Measurements from ENCODE around the gene TFAP2D.
A peak's percentile ranks its signal among the peaks of the same experiment; 100 is the strongest.

Gene TFAP2D

GRCh38 chr6:50720623-50721022, 7.3 kb downstream of the TFAP2D start:
- no peak for DNase-seq (ENCODE audit: low spot score)

- DNase-seq (ENCODE audit: low spot score) = no peak
Measured at GRCh38 chr6:50721978-50722377, 8.7 kb downstream of the TFAP2D start.

- no peak for DNase-seq (ENCODE audit: low spot score)
Measured at GRCh38 chr6:50722829-50723554, 9.7 kb downstream of the TFAP2D start.

GRCh38 chr6:50724381-50725124, 11.2 kb downstream of the TFAP2D start:
- no peak for DNase-seq (ENCODE audit: low spot score)

- DNase-seq (ENCODE audit: low spot score) = no peak
Measured at GRCh38 chr6:50734488-50734887, 21.2 kb downstream of the TFAP2D start.

GRCh38 chr6:50742161-50742560, 28.8 kb downstream of the TFAP2D start:
- no peak for DNase-seq (ENCODE audit: low spot score)

GRCh38 chr6:50744976-50745375, 31.6 kb downstream of the TFAP2D start:
- no peak for DNase-seq (ENCODE audit: low spot score)

- DNase-seq (ENCODE audit: low spot score) = no peak
Measured at GRCh38 chr6:50762798-50763197, 49.5 kb downstream of the TFAP2D start.

- DNase-seq (ENCODE audit: low spot score) = no peak
Measured at GRCh38 chr6:50778696-50779095, 65.4 kb downstream of the TFAP2D start.

- no peak for DNase-seq (ENCODE audit: low spot score)
Measured at GRCh38 chr6:50780382-50780781, 67.1 kb downstream of the TFAP2D start.

GRCh38 chr6:50785921-50786320, 72.6 kb downstream of the TFAP2D start:
- DNase-seq (ENCODE audit: low spot score) = no peak

GRCh38 chr6:50791900-50792508, 78.7 kb downstream of the TFAP2D start:
- peak; percentile 15 for DNase-seq (ENCODE audit: low spot score)

GRCh38 chr6:50792771-50793170, 79.4 kb downstream of the TFAP2D start:
- DNase-seq (ENCODE audit: low spot score) = no peak

- DNase-seq (ENCODE audit: low spot score) = no peak
Measured at GRCh38 chr6:50795574-50795973, 82.2 kb downstream of the TFAP2D start.

- DNase-seq (ENCODE audit: low spot score) = no peak
Measured at GRCh38 chr6:50804283-50804682, 91.0 kb downstream of the TFAP2D start.

- no peak for DNase-seq (ENCODE audit: low spot score)
Measured at GRCh38 chr6:50807035-50807434, 93.7 kb downstream of the TFAP2D start.

GRCh38 chr6:50815436-50816114, 102.2 kb downstream of the TFAP2D start:
- DNase-seq (ENCODE audit: low spot score) = no peak

GRCh38 chr6:50816115-50816675, 102.9 kb downstream of the TFAP2D start:
- DNase-seq (ENCODE audit: low spot score) = peak; percentile 50

- DNase-seq (ENCODE audit: low spot score) = no peak
Measured at GRCh38 chr6:50816947-50817645, 103.8 kb downstream of the TFAP2D start.

- DNase-seq (ENCODE audit: low spot score) = no peak
Measured at GRCh38 chr6:50817646-50817950, 104.3 kb downstream of the TFAP2D start.

- DNase-seq (ENCODE audit: low spot score) = no peak
Measured at GRCh38 chr6:50818020-50818419, 104.7 kb downstream of the TFAP2D start.

GRCh38 chr6:50818673-50819072, 105.3 kb downstream of the TFAP2D start, which contains the start of gene TFAP2B:
TSS of gene TFAP2B (plus strand) at chr6:50818871. CDS start at chr6:50818892, 21 bp downstream.
- no peak for DNase-seq (ENCODE audit: low spot score)

Measured in HuH-7.5 (cell line).